ENCODE results near the gene GALNT1.

Gene GALNT1

GRCh38 chr18:35582899-35583558 is 1.5 kb downstream of the GALNT1 start:
- no peak for DNase-seq

GRCh38 chr18:35584735-35585134 is 3.2 kb downstream of the GALNT1 start:
- no peak for DNase-seq

DNA sequence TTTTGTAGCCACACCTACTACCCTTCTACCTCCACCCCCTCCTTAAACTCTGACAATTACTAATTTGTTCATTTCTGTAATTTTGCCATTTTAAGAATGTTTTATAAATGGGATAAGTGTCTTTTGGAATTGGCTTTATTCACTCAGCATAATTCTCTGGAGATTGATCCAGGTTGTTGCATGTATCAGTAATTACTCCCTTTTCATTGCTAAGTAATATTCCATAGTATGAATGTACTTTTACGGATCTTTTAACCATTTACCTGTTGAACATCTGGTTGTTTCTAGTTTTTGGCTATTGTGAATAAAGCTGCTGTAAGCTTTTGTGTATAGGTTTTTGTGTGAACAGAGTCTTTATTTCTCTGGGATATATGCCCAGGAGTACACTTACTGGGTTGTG is 4.1 kb downstream of the GALNT1 start:
- DNase-seq, result no peak

- DNase-seq, result no peak
Observed at GRCh38 chr18:35588122-35588521, 6.6 kb downstream of the GALNT1 start.

- peak in 1 of 4 experiments; percentile 5 for DNase-seq
Observed at GRCh38 chr18:35588995-35589394, 7.5 kb downstream of the GALNT1 start.

- no peak for DNase-seq
Observed at GRCh38 chr18:35589546-35589945, 8.0 kb downstream of the GALNT1 start.

GRCh38 chr18:35590935-35591334 is 9.4 kb downstream of the GALNT1 start:
- no peak for DNase-seq

GRCh38 chr18:35592298-35592697 is 10.8 kb downstream of the GALNT1 start:
- no peak for DNase-seq

GRCh38 chr18:35593859-35594258 is 12.3 kb downstream of the GALNT1 start:
- DNase-seq, result no peak

GRCh38 chr18:35597758-35598157 is 16.2 kb downstream of the GALNT1 start:
- no peak for DNase-seq

- no peak for DNase-seq
Observed at GRCh38 chr18:35602193-35602820, 20.8 kb downstream of the GALNT1 start.

DNA sequence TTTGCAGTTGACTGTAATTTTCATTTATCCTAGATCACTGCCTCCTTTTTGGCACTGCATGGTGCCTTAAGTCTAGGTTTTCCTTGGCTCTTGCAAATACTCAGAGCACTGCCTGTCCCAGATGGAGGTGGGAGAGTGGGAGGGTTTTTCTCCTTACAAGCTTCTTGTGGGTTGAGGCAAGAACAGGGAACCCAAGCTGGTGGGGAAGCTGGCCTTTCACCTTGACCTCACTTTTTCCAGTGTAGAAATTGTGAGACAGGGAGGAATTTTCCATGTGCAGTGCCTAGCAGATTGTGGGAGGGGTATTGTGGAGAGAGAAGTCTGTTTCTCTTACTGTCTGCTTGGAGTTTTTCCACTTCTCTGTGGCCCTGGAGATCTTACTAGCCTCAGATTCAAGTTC is 21.5 kb downstream of the GALNT1 start:
- DNase-seq, result no peak

DNA sequence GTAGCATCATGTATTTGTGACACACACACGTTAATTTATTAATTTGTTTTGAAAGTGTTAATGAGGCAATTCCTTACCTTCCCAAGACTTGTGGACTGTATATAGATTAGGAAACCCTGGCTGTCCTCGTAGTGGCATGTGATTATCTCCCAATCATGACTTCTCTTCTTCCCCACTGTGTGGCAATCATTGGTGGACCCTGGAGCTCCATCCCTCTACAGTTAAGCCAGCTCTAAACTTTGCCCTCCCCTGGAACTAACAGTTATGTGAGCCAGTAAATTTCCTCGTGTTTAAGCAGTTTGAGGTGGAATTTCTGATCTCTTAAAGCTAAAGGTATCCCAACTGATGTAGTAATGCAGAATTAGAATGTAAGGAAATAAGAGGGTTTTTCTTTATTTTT is 22.0 kb downstream of the GALNT1 start:
- no peak for DNase-seq

GRCh38 chr18:35604369-35604768 is 22.8 kb downstream of the GALNT1 start:
- no peak for DNase-seq

DNA sequence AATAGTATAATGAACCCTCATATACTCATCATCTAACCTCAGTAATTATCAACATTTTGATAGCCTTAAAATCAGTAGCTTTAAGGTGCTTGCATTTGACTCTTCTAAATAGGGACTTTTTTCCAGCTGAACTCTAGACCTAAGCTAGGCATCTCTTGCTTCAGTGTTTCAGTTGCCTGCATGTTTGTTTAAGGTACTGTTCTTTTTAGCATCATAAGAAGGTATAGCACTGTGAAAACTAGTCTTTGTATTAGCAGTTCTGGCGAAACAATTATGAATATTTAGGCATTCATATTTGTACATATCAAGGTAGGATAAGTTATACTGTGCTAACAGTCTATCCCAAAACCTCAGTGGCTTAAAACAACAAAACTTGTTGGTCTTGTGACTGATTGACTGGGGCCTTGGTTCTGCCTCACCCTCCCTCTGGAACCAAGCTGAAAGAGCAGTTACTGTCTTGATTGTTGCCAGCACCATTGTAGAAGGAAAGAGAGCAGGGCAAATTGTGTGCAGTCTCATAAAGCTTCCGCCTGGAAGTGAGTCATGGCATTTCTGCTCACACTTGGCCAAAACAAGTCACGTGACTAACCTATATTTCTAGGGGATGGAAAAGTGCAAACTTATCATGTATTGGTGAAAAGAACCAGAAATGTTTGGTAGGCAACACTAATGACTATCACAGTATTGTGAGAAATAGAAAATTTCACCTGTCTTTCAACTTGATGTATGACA is 24.3 kb downstream of the GALNT1 start:
- DNase-seq, result no peak

GRCh38 chr18:35609236-35609635 is 27.7 kb downstream of the GALNT1 start:
- no peak for DNase-seq

DNA sequence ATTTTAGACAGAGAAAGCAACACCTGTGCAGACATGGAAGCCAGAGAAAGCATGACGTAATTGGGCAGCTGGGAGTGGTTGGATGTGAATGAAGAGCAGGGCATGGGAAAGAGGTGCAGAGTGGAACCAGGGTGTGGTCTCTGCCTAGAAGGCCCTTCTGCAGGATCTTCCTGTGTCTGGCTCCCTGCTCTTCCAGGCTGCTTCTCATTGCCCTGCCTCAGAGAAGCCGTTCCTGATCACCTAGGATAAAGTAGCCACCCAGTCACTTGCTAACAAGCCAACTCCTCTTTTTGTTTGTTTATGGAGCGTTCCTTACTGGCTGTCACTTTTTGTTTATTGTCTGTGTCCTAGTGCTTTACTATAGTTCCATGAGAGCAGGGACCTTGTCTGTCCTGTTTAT is 28.5 kb downstream of the GALNT1 start:
- no peak for DNase-seq

- no peak for DNase-seq
Observed at GRCh38 chr18:35610724-35611123, 29.2 kb downstream of the GALNT1 start.

- no peak for DNase-seq
Observed at GRCh38 chr18:35611518-35611917, 30.0 kb downstream of the GALNT1 start.

DNA sequence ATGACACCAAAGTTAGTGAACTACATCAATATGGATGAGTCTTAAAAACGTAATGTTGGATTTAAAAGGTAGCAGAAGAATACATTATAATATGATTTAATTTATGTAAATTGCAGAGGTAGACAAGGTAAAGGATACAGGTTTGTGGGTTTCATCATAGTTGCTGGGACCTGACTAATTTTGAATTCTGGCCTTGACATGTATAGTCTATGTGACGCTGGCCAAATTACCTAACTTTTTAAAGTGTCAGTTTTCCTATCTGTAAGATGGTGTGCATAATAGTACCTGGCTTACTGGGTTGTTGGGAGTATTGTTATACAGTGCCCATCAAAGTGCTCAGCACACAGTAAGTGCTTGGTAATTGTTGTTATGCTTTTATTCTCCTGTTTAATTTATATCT is 34.5 kb downstream of the GALNT1 start:
- DNase-seq, result no peak

GRCh38 chr18:35616664-35617423 is 35.3 kb downstream of the GALNT1 start:
- DNase-seq, result peak; percentile 2 to 33 (median 22)

- DNase-seq, result no peak
Observed at GRCh38 chr18:35617865-35618264, 36.3 kb downstream of the GALNT1 start.

DNA sequence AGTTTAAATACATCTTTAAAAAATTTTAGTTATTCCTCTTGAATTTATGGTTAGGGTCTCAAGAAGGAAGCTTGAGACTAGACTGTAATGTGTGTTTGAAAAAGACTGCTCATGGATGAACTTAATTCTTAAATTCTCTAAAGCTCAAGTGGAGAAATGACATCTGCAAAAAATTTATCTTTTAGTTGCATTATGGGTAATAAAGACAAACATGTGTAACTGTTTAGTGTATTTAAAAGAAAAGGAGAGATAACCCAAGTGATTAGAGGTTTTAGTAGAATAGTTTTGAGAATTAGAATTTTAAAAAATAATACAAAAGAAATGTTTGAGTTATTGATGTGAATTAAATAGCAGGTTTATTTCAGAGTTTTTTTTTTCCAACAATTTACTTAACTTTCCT is 36.7 kb downstream of the GALNT1 start:
- DNase-seq, result no peak

DNA sequence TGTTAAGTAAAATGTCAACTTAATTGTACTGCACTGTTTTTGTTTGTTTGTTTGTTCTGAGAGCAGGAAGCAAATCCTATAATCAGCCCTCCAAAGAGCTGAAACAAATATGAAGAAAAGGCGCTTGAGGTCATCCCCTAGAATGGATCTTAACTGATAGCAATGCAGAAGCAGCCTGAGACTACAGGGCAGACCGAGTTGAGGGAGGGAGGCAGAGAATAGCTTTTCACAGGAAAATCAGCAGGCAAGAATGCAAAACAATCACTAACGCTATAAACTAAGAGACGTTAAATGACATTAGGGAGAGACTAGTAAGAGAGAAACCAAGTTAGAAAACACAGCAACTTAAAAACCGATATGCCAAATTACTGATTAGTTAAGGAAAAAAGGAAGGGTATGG is 37.2 kb downstream of the GALNT1 start:
- DNase-seq, result no peak
